Endodermal cell (in vitro differentiated cells): ENCODE data around the gene KCNQ5. TPM values are rescaled to one million over a fixed set of nuclear protein-coding genes. Genes with fewer than 3 reads are reported as not detected.

Experiments used
- DNase-seq: peaks from one replicate; pipeline ENCODE4 v3.0.0-alpha.2; 2017
- H3K27ac ChIP-seq: 2 replicates; pipeline ENCODE4 v1.5.1; 2013; ENCODE audit warnings: mild to moderate bottlenecking, low read depth, low read length, moderate library complexity
- H3K27me3 ChIP-seq: 2 replicates; pipeline ENCODE4 v1.6.1; 2013; ENCODE audit warnings: mild to moderate bottlenecking, low read length, moderate library complexity; ENCODE audit not compliant: insufficient read depth, control insufficient read depth, poor library complexity, severe bottlenecking
- H3K36me3 ChIP-seq: 2 replicates; pipeline ENCODE4 v1.7.0; 2013; ENCODE audit warnings: mild to moderate bottlenecking, low read length, moderate library complexity; ENCODE audit not compliant: control insufficient read depth, insufficient read depth
- H3K4me1 ChIP-seq: one replicate; pipeline ENCODE4 v1.7.0; 2013; ENCODE audit warnings: low read length; ENCODE audit not compliant: control insufficient read depth, insufficient read depth
- H3K4me3 ChIP-seq: 2 replicates; pipeline ENCODE4 v1.5.1; 2013; ENCODE audit warnings: mild to moderate bottlenecking, low read length, moderate library complexity
- H3K9ac ChIP-seq: 2 replicates; pipeline ENCODE4 v1.6.1; 2013; ENCODE audit warnings: mild to moderate bottlenecking, low read length, moderate library complexity; ENCODE audit not compliant: poor library complexity, severe bottlenecking; ENCODE audit errors: extremely low read depth
- H3K9me3 ChIP-seq: 2 replicates; pipeline ENCODE4 v1.6.1; 2013; ENCODE audit warnings: mild to moderate bottlenecking, low read length, moderate library complexity; ENCODE audit not compliant: control insufficient read depth
- H3K27ac Mint-ChIP-seq: 2 replicates; pipeline ENCODE4 v1.8.0; 2020; ENCODE audit warnings: mixed read lengths
- H3K27me3 Mint-ChIP-seq: 2 replicates; pipeline ENCODE4 v1.8.0; 2021; ENCODE audit warnings: mild to moderate bottlenecking, mixed read lengths; ENCODE audit not compliant: insufficient read depth
- H3K36me3 Mint-ChIP-seq: 2 replicates; pipeline ENCODE4 v1.8.0; 2020; ENCODE audit warnings: low read depth, mixed read lengths
- H3K4me1 Mint-ChIP-seq: 2 replicates; pipeline ENCODE4 v1.8.0; 2020; ENCODE audit warnings: mixed read lengths
- H3K4me3 Mint-ChIP-seq: 2 replicates; pipeline ENCODE4 v1.8.0; 2020; ENCODE audit warnings: mild to moderate bottlenecking, moderate library complexity, mixed read lengths
- H3K9me3 Mint-ChIP-seq: 2 replicates; pipeline ENCODE4 v1.8.0; 2020; ENCODE audit warnings: mild to moderate bottlenecking, mixed read lengths
- CTCF ChIP-seq: fragments of 200-600 bp; sonication (generic); conservative IDR thresholded peaks from 2 replicates; pipeline ENCODE4 v1.5.0; 2021; ENCODE audit warnings: antibody characterized with exemption, mild to moderate bottlenecking
- WGBS, 2 experiments: methylation state at CpG; one replicate each; pipeline versions ENCODE4 v1.1.5 to v1.1.7; 2013; ENCODE audit warnings: missing lambda C conversion rate in 2 of 2, mixed read lengths in 1 of 2; ENCODE audit not compliant: insufficient coverage in 1 of 2, insufficient read length in 1 of 2; 5-methylcytosine and 5-hydroxymethylcytosine counted together
- total RNA-seq, 2 donors: library from RNA; stranded (reverse); fragmentation: NEBNext Ultra II Directional in 1 of 2; extraction: Animal tissue kit (Norgen Biotek cat#: 25700) in 1 of 2; gene quantifications; 2 replicates in 1 of 2; 3 replicates in 1 of 2; pipeline ENCODE4 v1.2.1, GENCODE V29; 2021

The KCNQ5 gene
- total RNA-seq, 2 donors from 2014 or later = 2.4 to 8.3 TPM

GRCh38 chr6:73107016-73107415 lies 485.2 kb downstream of the KCNQ5 start:
- H3K9ac ChIP-seq = no peak overlapping the region

DNA sequence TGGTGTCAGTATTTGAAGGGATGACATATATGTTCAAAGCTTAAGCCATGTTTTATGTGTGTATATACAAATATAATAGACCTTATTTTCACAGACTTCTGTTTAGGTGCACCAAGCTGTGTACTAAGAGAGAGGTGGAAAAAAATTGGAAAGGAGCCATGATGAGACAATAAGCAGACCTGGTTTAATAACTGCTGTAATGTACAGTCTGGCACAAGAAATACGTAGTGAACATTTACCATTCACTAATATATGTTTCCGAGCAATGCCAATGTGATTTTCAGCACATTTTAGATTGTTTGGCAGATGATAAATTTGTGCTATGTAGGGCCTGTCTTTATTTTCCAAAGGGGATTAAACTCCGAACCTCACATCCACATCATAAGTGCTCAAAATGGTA lies 487.1 kb downstream of the KCNQ5 start:
- Mint-ChIP-seq H3K4me1 (no peaks in the 10 kb centered on the region), H3K27ac (no peak overlapping the region), H3K4me3 (no peak overlapping the region), H3K36me3 (no peaks in the 10 kb centered on the region), H3K9me3 (no peaks in the 10 kb centered on the region), H3K27me3 (no peaks in the 10 kb centered on the region)
- Histone ChIP-seq H3K9me3 (no peaks in the 10 kb centered on the region), H3K9ac (no peak overlapping the region), H3K4me3 (no peak overlapping the region), H3K36me3 (no peaks in the 10 kb centered on the region), H3K4me1 (no peaks in the 10 kb centered on the region), H3K27ac (no peak overlapping the region), H3K27me3 (no peaks in the 10 kb centered on the region)
- WGBS, 2 experiments = 94% methylated on average over 2 of the region's 3 CpGs; no CpG with 5 or more reads in 1 of the 2 experiments
- no peak for TF ChIP-seq CTCF
- DNase-seq = no peak

More at GRCh38 chr6:73107016-73107415, 485.2 kb downstream of the KCNQ5 start:
- Mint-ChIP-seq H3K4me1 (no peaks in the 10 kb centered on the region), H3K4me3 (no peak overlapping the region), H3K27ac (no peak overlapping the region), H3K9me3 (no peaks in the 10 kb centered on the region), H3K27me3 (no peaks in the 10 kb centered on the region), H3K36me3 (no peaks in the 10 kb centered on the region)
- no peak for DNase-seq
- Histone ChIP-seq H3K27me3 (no peaks in the 10 kb centered on the region), H3K9me3 (no peaks in the 10 kb centered on the region), H3K36me3 (no peaks in the 10 kb centered on the region), H3K4me1 (no peaks in the 10 kb centered on the region), H3K27ac (no peak overlapping the region), H3K4me3 (no peak overlapping the region)
- TF ChIP-seq CTCF = no peak
- WGBS, 2 experiments = 95 to 100% methylated on average over 1 of the region's 1 CpG

DNA sequence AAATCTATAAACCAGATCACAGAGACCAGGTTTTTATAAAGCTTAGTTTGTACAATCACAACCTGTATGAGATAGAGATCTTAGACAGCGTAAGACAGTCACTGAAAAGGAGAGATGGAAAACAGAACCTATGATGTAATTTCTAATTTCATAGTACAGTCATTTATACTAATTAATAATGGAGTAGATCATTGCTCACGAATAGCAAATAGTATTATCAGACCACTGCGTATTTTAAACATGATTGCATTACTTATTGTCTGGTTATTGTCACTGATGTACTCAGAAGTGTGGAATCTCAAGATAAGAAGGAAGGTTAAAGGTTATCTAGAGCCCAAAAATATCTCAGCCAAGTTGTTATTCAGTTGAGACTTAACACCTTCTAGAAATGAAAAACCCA lies 487.8 kb downstream of the KCNQ5 start:
- Histone ChIP-seq H3K9me3 (no peaks in the 10 kb centered on the region), H3K36me3 (no peaks in the 10 kb centered on the region), H3K27ac (no peak overlapping the region), H3K4me3 (no peak overlapping the region), H3K27me3 (no peaks in the 10 kb centered on the region), H3K4me1 (no peaks in the 10 kb centered on the region), H3K9ac (no peak overlapping the region)
- 42% methylated on average over 2 of the region's 3 CpGs; no CpG with 5 or more reads in 1 of the 2 experiments for WGBS, 2 experiments
- H3K27ac Mint-ChIP-seq = no peak overlapping the region
- H3K36me3 Mint-ChIP-seq = no peaks in the 10 kb centered on the region
- H3K27me3 Mint-ChIP-seq = no peaks in the 10 kb centered on the region
- H3K4me3 Mint-ChIP-seq = no peak overlapping the region
- no peak for DNase-seq
- TF ChIP-seq CTCF = no peak
- no peaks in the 10 kb centered on the region for H3K9me3 Mint-ChIP-seq
- no peaks in the 10 kb centered on the region for H3K4me1 Mint-ChIP-seq
